GM21528 (cell line): ENCODE results near the gene YPEL1.
"Not testable (repeated sequence)": the region's sequence is repeated elsewhere in the genome, so short reads cannot be mapped to it uniquely, and the experiment has no call there.

Experiments
- ATAC-seq: cut with Tn5 transposase; IDR thresholded peaks from one replicate; pipeline ENCODE4 v1.9.1; 2021; ENCODE audit warnings: mild to moderate bottlenecking, moderate library complexity; ENCODE audit not compliant: unreplicated experiment, low FRiP score

YPEL1 gene

DNA sequence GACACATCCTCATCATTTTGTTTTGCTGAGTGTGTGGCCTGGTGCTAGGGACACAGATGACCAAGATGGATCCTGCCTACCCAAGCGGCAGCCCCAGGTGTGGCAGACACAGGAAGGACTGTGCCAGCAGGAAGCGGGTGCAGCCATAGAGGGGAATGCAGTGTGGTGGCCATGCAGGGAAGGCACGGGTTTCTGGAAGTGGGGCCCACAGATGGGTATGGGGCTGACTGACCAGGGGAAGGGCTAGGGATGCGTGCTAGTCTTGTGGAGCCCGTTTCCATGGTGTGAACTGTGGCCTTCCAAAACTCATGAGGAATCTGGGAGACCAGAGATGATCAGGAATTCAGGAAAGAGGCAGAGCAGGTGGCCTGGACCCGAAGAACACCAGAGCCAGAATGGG lies 33.5 kb downstream of the YPEL1 start:
- ATAC-seq, result no peak

DNA sequence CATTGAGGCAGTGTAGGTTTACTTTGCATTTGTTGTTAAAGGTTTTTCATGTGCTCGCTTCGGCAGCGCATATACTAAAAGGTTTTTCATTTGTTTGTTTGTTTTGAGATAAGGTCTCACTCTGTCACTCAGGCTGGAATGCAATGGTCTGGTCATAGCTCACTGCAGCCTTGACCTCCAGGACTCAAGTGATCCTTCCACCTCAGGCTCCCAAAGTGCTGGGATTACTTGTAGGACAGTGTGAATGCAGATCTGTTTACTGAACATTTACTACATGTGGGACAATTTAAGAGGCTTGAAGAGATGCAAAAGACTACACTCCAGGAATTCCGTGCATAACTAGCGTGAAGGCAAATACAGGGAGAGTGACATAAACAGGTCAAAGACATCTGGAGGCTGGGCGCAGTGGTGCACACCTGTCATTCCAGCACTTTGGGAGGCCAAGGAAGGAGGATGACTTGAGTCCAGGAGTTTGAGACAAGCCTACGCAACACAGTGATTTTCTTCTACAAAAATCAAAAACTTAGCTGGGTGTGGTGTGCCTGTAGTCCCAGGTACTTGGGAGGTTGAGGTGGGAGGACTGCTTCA lies 34.1 kb downstream of the YPEL1 start:
- ATAC-seq, result no peak

DNA sequence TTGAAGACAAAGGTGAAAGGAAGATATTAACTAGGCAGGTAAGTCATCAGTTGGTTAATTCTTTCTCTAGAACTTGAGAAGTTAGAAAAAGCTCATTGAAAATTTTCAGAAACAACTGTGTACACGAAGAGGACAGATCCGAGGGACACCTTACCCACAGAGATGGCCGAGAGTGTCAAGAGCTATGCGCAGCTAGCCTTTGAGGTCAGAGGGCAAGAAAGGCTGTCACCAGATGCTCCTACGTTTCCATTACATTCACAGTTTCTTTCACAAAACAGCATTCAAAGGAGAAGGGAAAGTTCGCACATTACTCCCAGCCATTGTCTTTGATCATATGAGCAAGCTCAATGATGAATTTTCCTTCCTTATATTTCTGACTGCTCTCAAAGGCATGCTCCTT lies 34.8 kb downstream of the YPEL1 start:
- no peak for ATAC-seq

DNA sequence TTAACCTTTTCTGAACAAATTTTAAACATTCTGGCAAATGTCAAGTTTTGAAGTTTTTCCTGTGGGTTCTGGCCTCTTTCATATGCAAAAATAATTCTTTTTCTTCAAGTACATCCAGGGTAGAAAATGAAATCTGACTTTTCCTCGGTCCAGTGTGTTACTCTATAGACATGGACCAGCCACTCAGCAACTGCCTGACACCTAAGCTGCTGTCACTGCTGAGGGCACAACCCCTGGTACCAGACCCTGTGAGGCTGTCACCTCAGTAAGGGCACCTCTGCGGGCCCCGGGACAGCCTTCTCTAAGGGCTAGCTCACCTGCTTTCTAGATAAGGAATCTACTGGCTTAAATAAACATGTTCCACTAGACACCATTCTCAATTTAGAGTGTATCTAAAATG lies 36.0 kb downstream of the YPEL1 start:
- ATAC-seq, result no peak

DNA sequence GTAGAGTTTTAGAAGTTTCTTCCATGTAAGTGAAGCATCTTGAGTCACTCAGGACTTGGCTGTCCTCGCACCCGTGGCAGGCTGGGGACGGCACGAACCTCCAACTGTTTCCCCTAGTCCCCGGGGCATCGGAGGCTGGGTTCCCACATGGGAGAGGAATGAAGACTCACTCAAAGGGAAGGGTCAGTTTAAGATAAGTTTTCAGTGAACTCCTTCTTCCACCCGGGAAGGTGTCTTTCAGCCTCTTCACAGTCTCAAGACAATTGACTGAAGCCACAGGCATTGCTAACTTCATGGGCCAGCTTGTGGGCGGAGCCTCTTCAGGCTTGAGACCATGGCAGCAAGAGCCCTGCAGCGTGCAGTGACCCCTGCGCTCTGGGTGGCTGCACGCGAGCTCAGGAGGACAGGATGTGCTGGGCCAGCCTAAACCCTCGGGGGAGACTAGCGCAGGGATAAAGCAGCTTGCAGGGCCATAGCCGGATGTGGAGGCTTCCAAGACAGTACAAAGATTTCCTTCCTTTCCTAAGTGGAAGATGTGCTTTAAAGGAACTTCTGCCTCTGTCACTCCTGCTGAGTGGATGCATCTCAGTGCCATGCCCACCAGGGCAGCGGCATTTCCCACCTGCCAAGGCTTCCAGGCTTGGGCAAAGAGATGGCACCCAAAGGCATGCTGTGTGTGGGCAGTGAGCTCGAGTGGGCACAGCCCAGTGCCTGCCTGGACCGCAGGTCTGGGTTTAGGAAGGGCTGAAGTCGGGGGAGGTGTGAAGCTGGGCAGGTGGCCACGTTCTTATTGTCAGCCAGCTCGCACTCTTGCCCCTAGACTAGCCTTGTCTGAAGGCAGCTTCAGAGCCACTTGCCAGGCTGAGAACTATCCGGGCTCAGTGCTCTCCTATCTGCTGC lies 36.9 kb downstream of the YPEL1 start:
- no peak for ATAC-seq

DNA sequence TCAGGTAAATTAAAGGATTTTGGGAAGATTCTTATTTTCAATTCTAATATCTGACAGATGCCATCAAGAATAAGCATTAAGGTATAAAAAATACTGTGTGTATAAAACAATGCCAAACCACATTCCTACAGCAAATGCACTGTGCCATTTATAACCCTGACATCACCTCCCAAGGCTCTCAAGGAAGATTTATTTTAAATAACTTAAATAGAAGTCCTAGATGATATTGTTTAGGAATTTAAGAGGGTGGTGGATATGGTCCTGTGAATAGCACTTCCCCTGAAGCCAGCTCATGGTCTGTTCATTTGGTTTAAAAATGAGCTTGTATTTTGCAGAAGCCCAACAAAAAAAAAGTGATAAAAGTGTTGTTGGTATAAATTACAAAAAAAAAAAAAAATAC lies 37.7 kb downstream of the YPEL1 start:
- no peak for ATAC-seq

DNA sequence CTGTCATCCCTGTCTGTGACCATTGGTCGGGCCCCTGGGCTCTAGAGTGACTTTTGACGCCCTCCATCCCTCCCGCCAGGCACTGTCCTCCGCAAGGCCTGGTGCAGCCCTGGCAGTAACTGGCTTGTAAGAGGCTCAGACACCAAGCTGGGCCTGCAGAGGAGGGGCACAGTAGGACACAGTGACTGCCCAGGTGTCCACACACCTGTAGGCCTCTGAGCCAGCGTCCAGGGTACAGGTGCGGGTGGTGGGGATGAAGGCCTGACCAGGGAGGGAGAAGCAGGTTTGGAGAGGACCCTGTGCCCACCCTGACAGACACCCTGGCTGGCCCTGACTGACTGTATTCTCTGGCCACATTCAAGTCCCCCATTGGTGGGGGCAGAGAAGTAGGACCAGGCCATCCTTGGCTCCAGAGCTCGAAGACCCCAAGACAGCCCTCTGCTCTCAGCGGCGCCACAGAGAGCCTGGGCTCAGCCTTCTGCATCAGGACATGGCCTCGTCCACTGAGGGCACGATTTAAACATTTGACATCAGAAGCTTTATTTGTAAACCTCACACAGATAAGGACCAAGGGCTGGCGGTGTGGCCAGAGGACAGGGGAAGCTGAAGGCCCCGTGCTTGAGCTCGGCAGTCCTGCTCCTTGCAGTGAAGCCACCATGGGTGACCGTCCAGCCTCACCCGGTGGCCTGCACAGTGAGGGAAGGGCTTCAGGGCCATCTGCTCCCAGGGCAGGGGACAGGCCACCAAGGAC lies 38.4 kb downstream of the YPEL1 start:
- no peak for ATAC-seq

DNA sequence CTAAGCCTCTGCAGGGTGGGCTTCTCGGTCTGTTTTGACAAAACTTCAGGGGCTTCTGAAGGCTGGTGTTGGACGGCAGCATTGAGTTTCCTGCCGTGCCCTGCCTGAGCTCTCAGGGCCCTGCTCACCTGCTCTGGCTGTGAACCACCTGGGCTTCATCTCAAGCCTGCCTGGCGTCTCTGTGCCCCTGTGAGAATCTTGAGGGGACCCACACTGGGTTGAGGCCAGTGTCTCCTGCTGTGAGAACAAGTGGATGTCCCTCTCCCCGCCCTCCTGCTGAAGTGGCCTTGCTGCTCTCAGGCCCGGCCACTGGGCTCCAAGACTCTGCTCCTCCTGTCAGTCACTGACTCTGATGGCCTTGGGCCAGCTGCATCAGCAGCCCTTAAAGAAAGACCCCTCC lies 39.5 kb downstream of the YPEL1 start:
- ATAC-seq, result no peak

DNA sequence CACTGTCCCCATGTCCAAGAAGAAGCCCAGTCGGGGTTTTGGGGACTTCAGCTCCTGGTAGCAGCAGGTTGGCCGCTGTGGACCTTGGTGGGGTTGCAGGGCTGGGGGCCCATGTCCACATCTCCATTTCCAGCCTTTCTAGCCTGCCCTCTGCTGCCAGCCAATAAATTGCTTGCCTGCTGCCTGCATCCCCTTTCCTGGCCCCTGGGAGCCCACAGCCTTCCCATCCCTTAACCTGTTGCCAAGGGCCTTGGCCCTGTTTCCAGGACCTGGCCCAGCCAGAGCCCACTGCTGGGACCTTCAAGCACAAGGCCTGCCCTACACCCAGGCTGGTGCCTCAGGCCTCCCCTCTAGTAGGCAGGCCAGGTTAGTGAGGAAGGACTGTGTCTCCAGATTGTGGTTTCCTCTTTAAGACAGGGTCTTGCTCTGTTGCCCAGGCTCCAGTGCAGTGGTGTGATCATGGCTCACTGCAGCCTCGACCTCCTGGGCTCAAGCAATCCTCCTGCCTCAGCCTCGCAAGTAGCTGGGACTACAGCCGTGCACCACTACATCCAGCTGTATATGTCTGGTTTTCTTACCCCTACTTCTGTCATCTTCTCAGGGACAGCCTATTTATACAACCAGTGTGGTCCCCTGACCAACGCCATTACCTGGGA lies 40.0 kb downstream of the YPEL1 start:
- ATAC-seq, result no peak

DNA sequence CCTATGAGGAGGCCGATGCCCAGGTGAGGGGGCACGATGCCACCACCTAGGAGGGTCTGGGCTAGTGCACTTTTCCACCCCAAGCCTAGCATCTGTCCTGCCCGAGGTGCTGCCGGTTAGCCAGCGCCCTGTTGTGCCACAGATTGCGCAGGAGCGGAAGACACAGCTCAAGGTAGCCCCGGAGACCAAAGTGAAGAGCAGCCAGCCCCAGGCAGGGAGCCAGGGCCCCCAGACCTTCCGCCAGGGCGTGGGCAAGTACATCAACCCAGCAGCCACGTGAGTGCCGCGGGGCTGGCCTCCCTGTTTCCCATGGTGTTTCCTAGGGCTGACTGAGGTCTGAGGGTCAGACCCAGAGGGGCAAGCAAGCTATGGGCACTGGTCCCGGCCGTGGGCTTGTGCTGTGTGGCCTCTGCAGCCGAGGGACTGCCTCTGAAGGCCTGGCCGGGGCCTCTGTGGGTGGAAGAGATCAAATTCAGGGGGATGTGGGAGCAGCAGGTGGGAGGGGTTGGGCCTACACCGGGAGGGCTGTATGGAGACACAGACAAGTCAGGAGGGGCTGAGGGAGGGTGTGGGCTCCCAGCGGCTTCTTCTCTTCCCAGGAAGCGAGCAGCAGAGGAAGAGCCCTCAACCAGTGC lies 40.7 kb downstream of the YPEL1 start:
- no peak for ATAC-seq

DNA sequence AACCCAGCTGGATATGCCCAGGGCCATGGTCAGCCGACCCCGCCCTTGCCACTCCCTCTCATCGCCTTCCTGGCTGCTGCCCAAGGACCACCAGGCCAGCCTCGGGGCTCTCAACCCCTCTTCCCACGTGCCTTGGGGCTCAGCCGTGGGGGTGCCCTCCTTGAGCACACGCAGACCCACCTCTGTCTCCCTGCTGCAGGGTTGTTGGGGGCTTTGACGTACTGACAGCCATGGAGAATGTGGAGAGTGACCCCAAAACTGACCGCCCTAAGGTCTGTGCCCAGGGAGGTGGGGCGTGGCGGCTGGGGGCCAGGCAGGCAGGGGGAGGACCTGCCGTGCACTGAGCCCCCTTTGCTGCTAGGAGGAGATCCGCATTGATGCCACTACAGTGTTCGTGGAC lies 41.2 kb downstream of the YPEL1 start:
- no peak for ATAC-seq

DNA sequence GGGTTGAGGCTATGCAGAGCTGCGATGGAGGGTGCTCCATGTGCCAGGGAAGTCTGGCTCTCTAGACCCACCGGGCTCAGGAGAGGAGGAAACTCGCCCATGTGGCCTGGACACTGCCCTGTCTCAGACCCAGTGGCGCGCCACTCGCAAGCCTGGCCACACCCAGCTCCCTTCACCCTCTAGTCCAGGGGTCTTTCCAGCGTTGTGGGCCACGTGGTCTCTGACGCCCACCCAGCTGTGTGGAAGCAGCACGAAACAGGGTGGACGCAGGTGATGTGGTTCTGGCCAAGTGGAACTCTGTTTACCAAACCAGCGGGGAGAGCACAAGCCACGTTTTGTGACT lies 41.6 kb downstream of the YPEL1 start:
- no peak for ATAC-seq

DNA sequence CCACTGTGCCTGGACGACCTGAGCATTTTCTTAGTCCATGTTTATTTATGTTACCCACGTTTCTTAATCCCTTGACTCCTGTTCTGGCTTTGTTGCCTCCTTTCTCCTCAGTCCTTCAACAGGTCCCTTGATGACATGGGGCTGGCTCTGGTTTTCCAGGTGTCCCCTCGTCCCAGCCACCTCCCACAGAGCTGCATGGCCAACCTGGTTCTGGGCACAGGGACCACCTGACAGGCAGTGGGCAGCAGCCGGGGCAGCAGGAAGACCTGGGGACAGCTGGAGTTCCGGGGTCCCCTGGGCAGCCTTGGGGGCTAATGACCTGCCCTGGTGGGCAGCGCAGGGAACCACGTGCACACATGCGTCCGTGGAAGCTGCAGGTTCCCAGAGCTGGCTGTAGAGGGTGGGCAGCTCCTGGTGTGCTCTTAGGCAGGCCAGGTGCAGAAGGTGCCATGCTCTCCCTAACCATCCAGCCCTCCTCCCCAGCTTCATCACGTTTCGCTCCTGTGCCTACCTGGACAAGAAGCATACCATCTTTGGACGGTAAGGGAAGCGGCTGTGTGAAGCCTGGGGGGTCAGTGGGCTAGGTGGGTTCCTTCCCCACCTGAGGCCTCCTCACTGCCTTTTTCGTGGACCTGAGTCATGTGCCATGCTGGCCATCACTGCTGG lies 42.1 kb downstream of the YPEL1 start:
- ATAC-seq, result no peak

DNA sequence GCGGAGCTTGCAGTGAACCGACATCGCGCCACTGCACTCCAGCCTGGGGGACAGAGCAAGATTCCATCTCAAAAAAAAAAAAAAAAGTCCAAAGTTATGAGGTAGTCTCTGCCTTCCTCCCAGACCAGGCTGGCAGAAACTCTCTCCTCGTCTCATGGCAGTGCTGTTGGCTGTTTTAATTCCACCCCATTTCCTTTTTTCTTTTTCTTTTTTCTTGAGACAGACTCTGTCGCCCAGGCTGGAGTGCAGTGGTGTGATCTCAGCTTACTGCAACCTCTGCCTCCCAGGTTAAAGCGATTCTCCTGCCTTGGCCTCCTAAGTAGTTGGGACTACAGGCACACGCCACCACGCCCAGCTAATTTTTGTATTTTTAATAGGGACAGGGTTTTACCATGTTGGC lies 42.7 kb downstream of the YPEL1 start:
- not testable (repeated sequence) for ATAC-seq

DNA sequence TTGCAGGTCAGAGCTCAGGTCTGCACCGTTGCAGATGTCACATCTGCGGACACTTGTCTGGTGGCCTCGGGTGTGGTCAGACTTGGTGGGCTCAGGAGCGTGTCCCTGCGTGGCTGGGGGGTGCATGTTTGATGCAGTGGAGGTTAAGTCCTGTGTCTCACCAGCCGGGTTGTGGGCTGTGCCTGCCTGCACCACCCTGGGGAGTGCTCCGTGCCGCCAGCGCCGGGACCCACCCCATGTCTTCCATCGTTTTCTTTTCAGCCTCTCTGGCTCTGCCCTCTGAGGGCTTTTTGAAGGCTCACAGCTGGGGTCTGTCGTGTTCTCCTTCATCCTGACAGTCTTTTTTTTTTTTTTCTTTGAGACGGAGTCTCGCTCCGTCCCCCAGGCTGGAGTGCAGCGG lies 43.8 kb downstream of the YPEL1 start:
- ATAC-seq, result no peak

DNA sequence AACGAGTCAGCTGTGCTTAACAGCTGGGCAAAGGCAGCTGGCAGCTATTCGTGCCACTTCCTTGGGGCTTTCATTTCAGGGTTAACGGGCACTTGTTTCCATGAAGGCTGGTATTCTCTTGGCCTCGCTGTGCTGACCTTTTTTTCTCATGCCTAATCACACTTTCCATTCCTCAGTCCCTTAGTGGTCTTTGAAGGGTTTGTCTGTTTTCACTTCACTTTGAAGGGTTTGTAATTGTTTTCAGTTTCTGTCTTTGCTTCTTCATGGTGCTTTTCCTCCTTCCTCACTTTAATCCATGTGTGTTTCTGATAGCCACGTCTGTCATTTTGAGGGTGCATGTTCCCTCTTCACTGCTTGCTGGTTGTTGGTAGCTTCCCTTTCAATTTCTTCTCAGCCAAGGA lies 45.2 kb downstream of the YPEL1 start:
- no peak for ATAC-seq

DNA sequence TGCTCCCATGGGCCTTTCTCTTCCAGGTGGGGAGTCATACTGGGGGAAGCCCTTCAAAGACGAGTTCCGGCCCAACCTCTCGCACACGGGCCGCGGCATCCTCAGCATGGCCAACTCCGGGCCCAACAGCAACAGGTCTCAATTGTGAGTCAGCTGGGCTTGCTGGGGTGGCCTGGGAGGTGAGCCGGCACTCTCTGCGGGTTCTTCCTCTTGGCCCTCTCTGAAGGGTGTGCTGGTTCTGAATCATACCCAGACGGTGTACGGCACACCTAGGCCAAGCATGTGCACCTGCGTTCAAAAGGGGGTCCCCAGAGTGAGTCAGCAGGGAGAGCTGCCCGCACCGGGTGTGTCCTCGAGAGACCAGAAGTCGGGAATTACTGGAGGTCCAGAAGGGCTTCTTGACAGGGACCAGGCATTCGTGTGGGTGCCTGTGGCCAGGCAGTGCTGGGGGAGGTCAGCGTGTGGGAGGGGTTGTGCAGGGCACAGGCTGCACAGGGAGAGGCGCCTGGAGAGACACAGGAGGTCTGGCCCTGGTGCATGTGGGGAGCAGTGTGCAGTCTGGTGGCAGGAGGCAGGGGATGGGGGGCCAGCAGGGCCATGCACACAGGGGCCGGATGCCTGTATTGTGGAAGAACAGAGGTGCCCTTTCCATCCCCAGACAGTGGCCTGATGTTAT lies 46.8 kb downstream of the YPEL1 start:
- no peak for ATAC-seq

DNA sequence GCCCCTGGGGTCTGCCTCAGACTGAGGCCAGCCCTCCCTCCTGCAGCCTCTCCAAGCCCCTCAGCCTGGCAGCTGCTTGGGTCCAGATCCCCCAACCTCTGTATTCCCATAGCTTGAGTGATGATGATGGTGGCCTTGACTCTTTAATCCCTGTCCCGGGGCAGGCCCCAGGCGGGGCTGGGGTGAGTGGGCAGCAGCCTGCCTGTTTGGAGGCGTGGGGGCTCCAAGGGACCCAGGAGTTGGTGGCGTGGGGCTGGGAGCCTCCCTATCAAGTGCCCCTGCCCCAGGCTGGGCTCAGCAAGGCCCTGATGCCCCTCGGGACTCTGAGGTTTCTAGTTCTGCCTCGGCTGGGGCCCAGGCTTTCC lies 47.3 kb downstream of the YPEL1 start:
- ATAC-seq, result no peak

DNA sequence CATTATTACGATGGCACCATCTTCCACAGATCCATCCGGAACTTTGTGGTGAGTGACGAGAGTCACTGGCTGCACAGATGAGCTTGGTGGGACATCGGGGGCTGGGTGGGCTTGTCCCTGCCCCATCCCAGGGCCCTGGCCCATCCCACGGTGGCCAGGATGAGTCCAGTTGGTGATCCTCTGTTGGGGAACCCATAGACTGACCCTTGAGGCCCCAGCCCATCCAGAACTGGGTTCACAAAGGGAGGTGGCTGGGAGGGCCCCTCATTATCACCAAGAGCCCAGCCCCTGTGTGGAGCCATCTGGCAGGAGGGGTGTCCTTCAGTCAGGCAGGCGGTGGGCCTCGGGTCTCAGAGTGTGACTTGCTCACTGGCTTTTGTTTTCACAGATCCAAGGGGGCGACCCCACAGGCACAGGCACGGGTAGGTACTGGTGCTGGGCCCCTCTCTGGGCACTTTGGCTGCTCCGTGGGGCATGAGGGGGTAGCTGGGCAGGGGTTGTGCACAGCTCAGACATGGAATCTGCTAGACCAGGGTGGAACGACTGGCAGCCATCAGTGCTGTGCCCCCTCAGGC lies 47.8 kb downstream of the YPEL1 start:
- no peak for ATAC-seq
